NCI-H1436 (cell line): ENCODE data around the gene GCNT2.
"Not testable (repeated sequence)": the region's sequence is repeated elsewhere in the genome, so short reads cannot be mapped to it uniquely, and the experiment has no call there.

Experiments used
- DNase-seq: peaks from one replicate; lab custom pipeline; 2025; lab: John Stamatoyannopoulos, UW

GCNT2 gene

DNA sequence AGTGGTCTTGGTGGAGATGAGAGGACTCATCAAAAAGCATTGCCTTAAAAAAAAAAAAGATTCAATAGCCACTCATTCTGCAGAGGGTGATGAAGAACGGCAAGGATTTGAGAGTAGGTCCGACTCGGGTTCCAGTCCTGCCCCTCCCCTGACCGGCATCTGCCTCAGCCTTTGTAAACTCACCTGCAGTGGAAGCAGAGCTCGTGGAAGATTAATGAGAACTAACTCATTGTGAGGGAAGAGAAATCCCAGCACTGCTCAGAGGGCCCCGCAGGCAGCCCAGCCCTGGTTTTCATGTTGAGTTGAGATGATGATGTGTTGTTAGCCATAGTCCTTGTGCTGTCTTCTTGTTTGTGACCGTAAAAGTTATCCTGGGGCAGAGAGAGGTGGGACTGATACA, 59.4 kb downstream of the GCNT2 start:
- no peak for DNase-seq

GRCh38 chr6:10581402-10581801, 60.3 kb downstream of the GCNT2 start:
- DNase-seq: not testable (repeated sequence)

DNA sequence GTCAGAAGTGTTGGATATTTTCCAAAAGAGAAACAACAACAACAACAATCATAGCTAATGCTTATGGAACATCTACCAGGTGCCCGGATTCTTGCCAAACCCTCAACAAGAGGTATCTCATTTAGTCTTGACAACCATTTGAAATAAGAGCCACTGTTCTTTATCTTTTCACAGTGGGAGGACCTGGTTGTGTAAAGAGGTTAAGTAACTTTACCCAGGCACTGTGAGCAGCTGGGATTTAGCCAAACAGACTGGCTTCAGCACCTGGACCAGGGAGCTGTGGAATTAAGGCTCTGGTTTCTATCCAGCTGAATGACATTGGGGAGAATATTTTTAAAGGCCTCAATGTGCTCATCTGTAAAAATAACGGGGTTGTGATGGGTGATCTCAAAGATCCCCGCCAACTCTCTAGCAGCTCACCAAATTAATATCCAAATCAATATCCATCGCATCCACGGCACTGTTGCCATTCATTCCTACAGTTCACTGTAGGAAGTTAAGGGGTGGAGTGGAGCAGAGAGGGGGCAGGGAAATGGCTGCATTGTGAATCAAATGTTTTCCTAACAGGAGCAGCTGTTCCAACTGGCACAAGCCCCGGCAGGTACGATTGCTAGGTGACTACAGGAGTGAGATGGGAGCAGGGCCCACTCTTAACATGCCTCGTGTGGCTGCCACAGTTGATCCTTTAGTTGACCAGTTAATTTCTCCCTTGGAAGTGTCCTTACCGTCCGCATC, 61.8 kb downstream of the GCNT2 start:
- DNase-seq: peak; percentile 52

- no peak for DNase-seq
Observed at GRCh38 chr6:10583509-10583901, 62.4 kb downstream of the GCNT2 start.

GRCh38 chr6:10584607-10585006, 63.5 kb downstream of the GCNT2 start:
- no peak for DNase-seq

- no peak for DNase-seq
Observed at GRCh38 chr6:10585209-10585845, 64.2 kb downstream of the GCNT2 start.

GRCh38 chr6:10586302-10586701, 65.2 kb downstream of the GCNT2 start:
- DNase-seq: no peak

DNA sequence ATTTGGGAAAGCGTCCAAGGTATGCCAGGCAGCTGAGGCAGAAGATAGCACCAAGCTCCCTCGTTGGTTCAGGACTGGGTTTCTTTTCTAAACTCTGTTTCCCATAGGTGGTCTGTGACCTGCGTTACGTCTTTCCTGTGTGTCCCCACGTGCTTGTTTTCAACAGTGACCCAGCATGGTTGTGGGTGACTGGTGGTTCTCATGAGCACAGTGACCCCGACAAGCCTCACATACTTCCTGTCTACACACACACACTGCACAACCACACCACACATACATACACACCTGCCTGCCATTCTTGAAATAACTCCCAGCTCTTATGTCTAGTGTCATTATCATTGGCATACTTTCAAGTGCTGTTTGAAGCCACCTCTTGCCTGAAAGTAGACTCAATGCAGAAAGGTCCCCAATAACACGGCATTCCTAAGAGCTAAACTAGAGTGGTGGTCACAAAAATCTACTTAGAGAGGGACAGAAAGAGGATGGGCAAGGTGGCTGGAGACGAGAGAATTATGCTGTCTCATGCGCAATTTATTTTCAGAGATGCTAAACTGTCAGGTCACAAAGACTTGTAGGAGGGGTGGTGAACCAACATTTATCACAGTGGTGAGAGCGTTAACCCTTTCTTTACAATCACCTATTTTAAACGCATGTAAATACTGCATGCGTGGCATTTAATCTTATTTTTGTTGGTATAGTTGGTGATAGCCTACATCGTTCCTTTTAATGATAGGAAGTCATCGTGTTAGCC, 66.7 kb downstream of the GCNT2 start:
- DNase-seq: no peak

DNA sequence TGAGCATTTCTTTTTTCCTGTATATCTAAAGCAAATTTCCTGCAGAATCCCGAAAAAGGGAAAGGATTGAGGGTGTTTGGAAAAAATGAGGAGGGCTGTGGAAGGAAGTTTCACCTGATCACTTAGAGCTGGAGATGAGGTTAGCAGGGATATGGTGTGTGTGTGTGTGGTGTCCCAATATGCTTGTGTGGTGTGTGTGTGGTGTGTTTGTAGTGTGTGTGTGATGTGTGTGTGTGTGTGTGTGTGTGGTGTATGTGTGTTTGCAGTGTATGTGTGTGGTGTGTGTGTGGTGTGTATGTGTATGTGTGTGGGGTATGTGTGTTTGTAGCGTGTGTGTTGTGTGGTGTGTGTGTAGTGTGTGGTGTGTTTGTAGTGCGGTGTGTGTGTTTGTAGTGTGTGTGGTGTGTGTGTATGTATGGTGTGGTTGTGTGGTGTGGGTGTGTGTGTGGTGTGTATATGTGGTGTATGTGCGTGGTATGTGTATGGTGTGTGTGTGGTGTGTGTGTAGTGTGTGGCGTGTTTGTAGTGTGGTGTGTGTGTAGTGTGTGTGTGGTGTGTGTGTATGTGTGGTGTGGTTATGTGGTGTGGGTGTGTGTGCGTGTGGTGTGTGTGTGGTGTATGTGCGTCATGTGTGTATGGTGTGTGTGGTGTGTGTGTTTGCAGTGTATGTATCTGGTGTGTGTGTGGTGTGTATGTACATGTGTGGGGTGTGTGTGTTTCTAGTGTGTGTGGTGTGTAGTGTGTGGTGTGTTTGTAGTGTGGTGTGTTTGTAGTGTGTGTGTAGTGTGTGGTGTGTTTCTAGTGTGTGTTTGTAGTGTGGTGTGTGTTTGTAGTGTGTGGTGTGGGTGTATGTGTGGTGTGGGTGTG, 67.6 kb downstream of the GCNT2 start:
- no peak for DNase-seq

GRCh38 chr6:10589429-10589727, 68.2 kb downstream of the GCNT2 start:
- DNase-seq: no peak

DNA sequence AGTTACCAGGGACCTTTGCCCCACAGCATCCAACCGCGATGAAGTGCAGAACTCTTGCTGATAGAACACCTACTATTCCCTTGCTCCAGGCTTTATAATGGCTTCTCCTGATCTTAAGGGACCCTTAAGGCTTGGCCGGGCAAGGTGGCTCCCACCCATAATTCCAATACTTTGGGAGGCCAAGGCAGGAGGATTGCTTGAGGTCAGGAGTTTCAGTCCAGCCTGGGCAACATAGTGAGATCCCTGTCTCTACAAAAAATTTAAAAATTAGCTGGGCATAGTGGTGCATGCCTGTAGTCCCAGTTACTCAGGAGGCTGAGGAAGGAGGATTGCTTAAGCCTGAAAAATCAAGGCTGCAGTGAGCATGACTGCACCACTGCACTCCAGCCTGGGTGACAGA, 68.8 kb downstream of the GCNT2 start:
- no peak for DNase-seq

DNA sequence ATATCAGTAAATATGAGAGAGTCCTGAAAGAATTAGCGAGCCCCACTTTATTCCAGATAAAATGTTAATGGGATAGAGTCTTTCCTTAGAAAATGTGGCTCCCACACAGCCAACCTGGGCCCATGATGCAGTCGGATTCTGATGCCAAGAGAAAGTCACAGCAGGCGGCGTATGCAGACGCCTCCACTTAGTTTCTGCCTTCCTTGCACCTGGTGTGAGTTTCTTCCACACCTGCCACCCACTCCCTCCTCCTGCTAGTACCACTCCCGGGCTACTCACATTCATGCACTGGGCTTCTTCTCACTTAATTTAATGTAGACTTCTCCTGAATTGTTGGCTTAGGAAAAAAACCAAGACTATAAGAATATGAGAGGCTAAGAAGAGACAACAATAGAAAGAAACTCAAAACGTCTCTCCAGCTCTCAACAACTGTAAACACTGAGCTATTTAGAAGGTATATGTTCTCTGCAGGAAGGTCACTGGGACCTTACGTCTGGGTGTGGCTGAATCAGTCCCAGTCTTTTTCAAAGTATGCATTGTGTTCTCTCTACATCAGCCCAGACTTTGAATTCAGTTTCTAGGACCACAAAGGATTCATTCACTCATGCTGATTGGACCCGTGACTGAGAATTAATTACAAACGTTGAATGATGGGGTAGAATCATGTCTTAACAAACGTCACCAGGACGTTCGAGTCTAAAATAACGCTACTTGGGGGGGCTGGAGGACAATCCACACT, 70.4 kb downstream of the GCNT2 start:
- no peak for DNase-seq

- no peak for DNase-seq
Observed at GRCh38 chr6:10595731-10596664, 74.8 kb downstream of the GCNT2 start.

DNA sequence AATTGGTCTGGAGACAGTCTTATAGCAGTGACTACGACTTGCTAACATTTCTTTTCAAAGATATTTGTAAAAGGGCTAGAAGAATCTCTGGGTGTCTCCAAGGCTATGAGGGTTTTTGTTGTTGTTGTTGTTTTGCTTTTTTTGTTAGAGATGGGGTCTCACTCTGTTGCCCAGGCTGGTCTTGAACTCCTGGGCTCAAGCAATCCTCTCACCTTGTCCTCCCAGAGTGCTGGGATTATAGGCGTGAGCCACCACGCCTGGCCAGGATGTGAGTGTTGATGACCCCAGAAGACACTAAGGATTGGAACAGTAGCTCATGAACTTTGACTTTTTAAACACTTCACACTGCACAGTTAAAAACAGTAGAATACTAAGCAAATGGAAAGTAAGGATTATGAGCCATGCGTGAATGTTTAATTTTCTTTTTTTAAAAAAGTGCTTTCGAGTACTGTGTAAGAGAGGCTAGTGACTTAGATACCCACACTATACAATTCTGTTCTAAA, 76.4 kb downstream of the GCNT2 start:
- DNase-seq: no peak

DNA sequence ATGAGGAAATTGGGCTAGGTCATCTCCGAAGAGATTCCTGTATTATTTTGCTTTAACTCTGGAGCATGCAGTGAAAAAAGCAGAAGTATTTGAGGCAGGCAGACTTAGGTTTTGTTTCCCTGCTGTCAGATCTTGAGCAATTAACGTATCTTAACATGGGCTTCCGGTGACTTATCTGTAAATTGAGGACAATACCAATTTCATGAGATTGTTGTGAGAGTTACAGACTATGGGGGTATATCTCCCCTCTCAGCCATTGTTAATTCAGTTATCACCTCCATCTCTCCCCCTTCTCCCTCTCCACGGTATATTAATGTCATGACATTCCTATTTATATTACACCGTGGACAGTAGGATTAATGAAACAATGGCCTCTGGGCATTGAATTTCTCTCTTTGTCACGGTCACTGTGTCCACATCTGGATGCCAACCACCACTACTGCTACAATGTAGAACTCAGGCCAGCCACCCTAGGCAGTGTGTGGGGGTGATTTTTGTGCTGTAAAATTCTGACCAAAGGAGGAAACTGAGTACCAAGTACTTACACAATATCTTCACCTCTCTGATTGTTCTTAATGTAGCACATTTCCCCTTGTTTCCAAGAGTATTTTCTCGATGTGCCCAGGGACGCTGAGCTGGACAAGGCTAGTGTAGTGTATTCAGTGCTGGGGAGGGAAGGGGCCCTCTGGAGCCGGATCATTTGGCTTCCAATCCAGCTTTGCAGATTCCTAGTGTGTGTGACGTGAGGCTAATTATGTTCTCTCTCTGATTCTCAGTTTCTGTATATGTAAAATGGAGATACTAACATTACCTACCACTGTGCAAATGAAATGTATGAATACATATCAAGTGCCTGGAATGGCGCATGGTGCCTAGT, 77.2 kb downstream of the GCNT2 start:
- DNase-seq: no peak

GRCh38 chr6:10599046-10599445, 77.9 kb downstream of the GCNT2 start:
- DNase-seq: no peak

DNA sequence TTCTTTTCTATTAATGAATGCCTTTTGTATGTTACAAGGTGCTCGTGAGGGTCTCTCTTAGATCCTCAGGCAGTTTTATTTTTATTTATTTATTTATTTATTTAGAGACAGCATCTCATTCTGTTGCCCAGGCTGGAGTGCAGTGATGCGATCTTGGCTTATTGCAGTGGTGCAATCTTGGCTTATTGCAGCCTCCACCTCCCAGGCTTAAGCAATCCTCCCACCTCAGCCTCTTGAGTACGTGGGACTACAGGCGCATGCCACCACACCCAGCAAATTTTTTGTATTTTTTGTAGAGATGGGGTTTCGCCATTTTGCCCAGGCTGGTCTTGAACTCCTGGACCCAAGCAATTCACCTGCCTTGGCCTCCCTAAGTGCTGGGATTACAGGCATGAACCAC, 79.5 kb downstream of the GCNT2 start:
- not testable (repeated sequence) for DNase-seq

DNA sequence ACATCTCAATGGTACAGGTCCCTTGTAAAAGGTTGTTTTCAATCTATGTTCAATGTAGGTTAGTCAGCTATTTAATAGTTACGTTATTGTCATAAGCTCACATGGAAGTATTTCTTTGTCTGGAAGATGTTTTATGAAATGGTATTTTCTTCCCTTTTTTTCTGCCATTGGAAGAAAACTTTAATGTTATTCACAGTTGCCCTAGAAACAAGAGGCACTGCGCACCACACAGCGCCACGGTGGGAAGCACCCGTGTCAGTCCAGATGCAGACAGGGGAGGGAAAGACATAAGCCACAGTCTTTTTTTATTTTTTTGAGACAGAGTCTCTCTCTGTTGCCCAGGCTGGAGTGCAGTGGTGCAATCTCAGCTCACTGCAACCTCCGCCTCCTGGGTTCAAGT, 82.1 kb downstream of the GCNT2 start:
- no peak for DNase-seq

DNA sequence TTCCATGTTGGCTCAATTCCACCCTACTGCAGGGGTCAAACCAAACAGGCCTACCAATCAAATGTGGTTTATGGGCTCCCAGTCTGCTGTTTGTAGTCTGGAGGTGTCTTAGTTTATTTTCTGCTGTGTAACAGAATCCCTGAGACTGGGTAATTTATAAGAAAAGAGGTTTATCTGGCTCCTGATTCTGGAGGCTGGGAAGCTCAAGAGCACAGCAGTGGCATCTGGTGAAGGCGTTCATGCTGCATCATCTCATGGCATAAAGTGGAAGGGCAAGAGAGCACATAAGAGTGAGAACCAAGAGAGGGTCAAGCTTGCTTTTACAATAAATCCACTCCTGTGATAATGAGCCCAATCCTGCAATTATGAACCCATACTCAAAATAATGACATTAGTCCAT, 87.9 kb downstream of the GCNT2 start:
- no peak for DNase-seq
